Pancreas (tissue), 10 donors: Measurements from ENCODE around the gene E2F8. TPM values are rescaled to one million over a fixed set of nuclear protein-coding genes. Genes with fewer than 3 reads are reported as not detected.

Source experiments
- ATAC-seq, 4 donors: fragments of 200-7000 bp; cut with Tn5 transposase; one replicate each; pipeline versions ENCODE4 v1.8.0 to v1.9.1; 2020; ENCODE audit warnings: mild to moderate bottlenecking in 4 of 4, moderate library complexity in 4 of 4
- DNase-seq, 6 donors: peaks; one replicate each; pipeline ENCODE4 v3.0.0-alpha.2; 2020
- FAIRE-seq: peaks from 2 replicates; lab custom pipeline; 2012; peaks lifted over from hg19 to GRCh38; lab: Jason Lieb, UNC
- H3K27ac ChIP-seq, 4 donors: fragments of 200-600 bp; sonication (generic); 1 replicate in 3 of 4; 2 replicates in 1 of 4; pipeline versions ENCODE4 v1.5.0 to v1.8.0; 2020
- H3K27me3 ChIP-seq, 4 donors: fragments of 200-600 bp; one replicate each; pipeline ENCODE4 v1.8.0; 2021
- H3K36me3 ChIP-seq, 3 donors: fragments of 200-600 bp; sonication (generic) in 1 of 3; one replicate each; pipeline versions ENCODE4 v1.5.0 to v1.8.0; 2020 to 2021
- H3K4me1 ChIP-seq, 3 donors: fragments of 200-600 bp; one replicate each; pipeline ENCODE4 v1.8.0; 2021
- H3K4me3 ChIP-seq, 4 donors: fragments of 200-600 bp; sonication (generic) in 2 of 4; one replicate each; pipeline versions ENCODE4 v1.5.0 to v1.8.0; 2020 to 2021
- H3K9me3 ChIP-seq, 4 donors: fragments of 200-600 bp; one replicate each; pipeline ENCODE4 v1.8.0; 2021
- CTCF ChIP-seq, 4 donors: fragments of 200-600 bp; sonication (generic) in 3 of 4; IDR thresholded peaks; one replicate each; pipeline versions ENCODE4 v1.5.0 to v1.8.0; 2021; ENCODE audit warnings: antibody characterized with exemption in 4 of 4
- WGBS, 2 donors: extraction: QIAGEN DNeasy Blood & Tissue Kit; methylation state at CpG; one replicate each; pipeline ENCODE4 v1.1.7; 2013; 5-methylcytosine and 5-hydroxymethylcytosine counted together
- intact Hi-C, 3 donors: fragments of 100-400 bp; cut with DNase I; formaldehyde crosslinking; loops; one replicate each; pipeline versions ENCODE4 v1.11.1 to v1.14.2; 2022
- polyA plus RNA-seq, 2 donors: library from polyadenylated mRNA; stranded (reverse); fragments of 200-250 nt; gene quantifications; one replicate each; pipeline ENCODE4 v1.2.3, GENCODE V29; 2013
- total RNA-seq, 6 donors: library from RNA; stranded (reverse); fragmentation: NEBNext Ultra II Directional in 4 of 6; extraction: Animal tissue kit (Norgen Biotek cat#: 25700) in 4 of 6; gene quantifications; one replicate each; pipeline versions ENCODE4 v1.2.1 to v1.2.4, GENCODE V29; 2021 to 2023
- donor health status: healthy with polysubstance abuse.
- donor health status: DM: no; HTN: no; CAD: no; lungs with moderate emphysema.
- donor health status: DM: no; HTN: no; CAD: no.
- donor health status: control.
- donor health status: control.
- donor health status: Bipolar disorder and iron deficiency.
- donor health status: DM: yes; HTN: yes; CAD: no.
- donor health status: DM: no; HTN: no; CAD: no.
- donor health status: DM: no; HTN: no; CAD: no.
- donor health status: DM: yes; HTN: yes; CAD: no.

The E2F8 gene
- total and polyA plus RNA-seq, 8 donors: 0.06 to 0.44 (median 0.15) TPM; not detected in 5

GRCh38 chr11:19284881-19285280 lies 44.1 kb upstream of the E2F8 start:
- Histone ChIP-seq H3K4me3 (no peak overlapping the region), H3K36me3 (no peaks in the 10 kb centered on the region), H3K27ac (no peak overlapping the region), H3K27me3 (no peaks in the 10 kb centered on the region), H3K9me3 (no peaks in the 10 kb centered on the region), H3K4me1 (no peaks in the 10 kb centered on the region)
- TF ChIP-seq CTCF (IDR thresholded peaks at IDR 0.05): no peak
- FAIRE-seq: no peak
- WGBS, 2 donors: 65% methylated on average over 3 of the region's 3 CpGs
- intact Hi-C loops: no loop called here
- no peak for ATAC-seq
- DNase-seq: no peak

- Histone ChIP-seq H3K27ac (no peak overlapping the region), H3K4me3 (no peak overlapping the region), H3K27me3 (no peaks in the 10 kb centered on the region), H3K36me3 (no peaks in the 10 kb centered on the region), H3K4me1 (no peaks in the 10 kb centered on the region), H3K9me3 (no peaks in the 10 kb centered on the region)
- no peak for FAIRE-seq
- no peak for ATAC-seq
- intact Hi-C loops: no loop called here
- DNase-seq: no peak
- WGBS, 2 donors: 53 to 63% methylated on average over 3 of the region's 3 CpGs
- TF ChIP-seq CTCF (IDR thresholded peaks at IDR 0.05): no peak
Observed at GRCh38 chr11:19283991-19284390, 43.2 kb upstream of the E2F8 start.

- ATAC-seq (no peak), DNase-seq (no peak), FAIRE-seq (no peak)
- no peaks in the 10 kb centered on the region for H3K9me3 ChIP-seq
- TF ChIP-seq CTCF (IDR thresholded peaks at IDR 0.05): no peak
- H3K36me3 ChIP-seq: no peaks in the 10 kb centered on the region
- WGBS, 2 donors: 51 to 56% methylated on average over 2 of the region's 2 CpGs
- H3K4me3 ChIP-seq: no peak overlapping the region
- H3K4me1 ChIP-seq: no peaks in the 10 kb centered on the region
- H3K27me3 ChIP-seq: no peaks in the 10 kb centered on the region
- intact Hi-C loops: no loop called here
- H3K27ac ChIP-seq: no peak overlapping the region
Observed at GRCh38 chr11:19281555-19281954, 40.8 kb upstream of the E2F8 start.

DNA sequence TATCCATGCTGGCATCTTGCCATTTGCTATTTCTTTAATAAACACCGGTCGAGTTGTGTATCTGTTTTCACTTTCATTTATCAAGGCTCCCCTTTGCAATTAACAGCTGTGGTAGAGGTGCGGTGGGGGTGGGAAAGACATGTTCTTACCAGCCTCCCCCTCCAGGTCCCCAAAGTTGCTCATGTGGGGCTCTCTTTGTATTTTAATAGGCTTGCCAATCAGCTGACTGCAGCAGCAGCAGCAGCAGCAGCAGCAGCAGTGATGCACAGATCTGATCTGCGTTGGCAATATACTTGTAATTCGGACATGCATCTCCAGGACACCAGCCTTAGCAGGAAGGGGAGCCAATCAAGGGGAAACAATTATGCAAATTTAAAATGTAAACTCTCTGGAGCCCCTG lies 40.3 kb upstream of the E2F8 start:
- intact Hi-C loops: no loop called here
- H3K4me1 ChIP-seq: no peaks in the 10 kb centered on the region
- FAIRE-seq (no peak), ATAC-seq (no peak), DNase-seq (no peak)
- H3K27me3 ChIP-seq: no peaks in the 10 kb centered on the region
- no peak for TF ChIP-seq CTCF (IDR thresholded peaks at IDR 0.05)
- H3K4me3 ChIP-seq: no peak overlapping the region
- WGBS, 2 donors: 23 to 30% methylated on average over 5 of the region's 5 CpGs
- no peak overlapping the region for H3K27ac ChIP-seq
- H3K36me3 ChIP-seq: no peaks in the 10 kb centered on the region
- H3K9me3 ChIP-seq: no peaks in the 10 kb centered on the region

DNA sequence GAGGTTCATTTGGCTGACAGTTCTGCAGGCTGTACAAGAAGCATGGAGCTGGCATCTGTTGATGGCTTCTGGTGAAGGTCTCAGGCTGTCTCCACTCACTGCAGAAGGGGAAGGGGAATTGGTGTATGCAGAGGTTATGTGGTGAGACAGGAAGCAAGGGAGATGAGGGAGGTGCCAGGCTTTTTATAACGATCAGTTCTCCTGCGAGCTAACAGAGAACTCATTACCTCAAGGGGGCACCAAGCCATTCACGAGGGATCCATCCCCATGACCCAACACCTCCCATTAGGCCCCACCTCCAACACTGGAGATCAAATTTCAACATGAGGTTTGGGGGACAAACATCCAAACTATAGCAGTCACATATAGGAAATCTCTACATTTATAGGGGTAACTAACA lies 38.7 kb upstream of the E2F8 start:
- DNase-seq: no peak
- no peak overlapping the region for H3K4me3 ChIP-seq
- TF ChIP-seq CTCF (IDR thresholded peaks at IDR 0.05): no peak
- H3K36me3 ChIP-seq: no peaks in the 10 kb centered on the region
- no peak for ATAC-seq
- H3K27ac ChIP-seq: no peak overlapping the region
- H3K27me3 ChIP-seq: no peaks in the 10 kb centered on the region
- no peaks in the 10 kb centered on the region for H3K4me1 ChIP-seq
- no peak for FAIRE-seq
- WGBS, 2 donors: 49 to 58% methylated on average over 3 of the region's 3 CpGs
- intact Hi-C loops: no loop called here
- no peaks in the 10 kb centered on the region for H3K9me3 ChIP-seq
